Activated naive CD8-positive, alpha-beta T cell treated with anti-CD3 and anti-CD28 coated beads, Interleukin-2, amount 50 U/mL, for 24 hours (primary cell): Measurements from ENCODE around the gene MYO5B.

Source experiments
- ATAC-seq: fragments of 150-1000 bp; cut with Tn5 transposase; one replicate; pipeline ENCODE4 v1.10.0; 2021
- DNase-seq: peaks from one replicate; pipeline ENCODE4 v3.0.0; 2021
- H3K27ac Mint-ChIP-seq: one replicate; pipeline ENCODE4 v1.8.0; 2021; ENCODE audit warnings: mild to moderate bottlenecking, mixed read lengths
- H3K27me3 Mint-ChIP-seq: one replicate; pipeline ENCODE4 v1.8.0; 2021; ENCODE audit warnings: mixed read lengths
- H3K36me3 Mint-ChIP-seq: one replicate; pipeline ENCODE4 v1.8.0; 2021; ENCODE audit warnings: low read depth, mixed read lengths
- H3K4me1 Mint-ChIP-seq: one replicate; pipeline ENCODE4 v1.8.0; 2021; ENCODE audit warnings: mixed read lengths
- H3K4me3 Mint-ChIP-seq: one replicate; pipeline ENCODE4 v1.8.0; 2021; ENCODE audit warnings: mild to moderate bottlenecking, moderate library complexity, mixed read lengths
- H3K9me3 Mint-ChIP-seq: one replicate; pipeline ENCODE4 v1.8.0; 2021; ENCODE audit warnings: mixed read lengths

Gene MYO5B

DNA sequence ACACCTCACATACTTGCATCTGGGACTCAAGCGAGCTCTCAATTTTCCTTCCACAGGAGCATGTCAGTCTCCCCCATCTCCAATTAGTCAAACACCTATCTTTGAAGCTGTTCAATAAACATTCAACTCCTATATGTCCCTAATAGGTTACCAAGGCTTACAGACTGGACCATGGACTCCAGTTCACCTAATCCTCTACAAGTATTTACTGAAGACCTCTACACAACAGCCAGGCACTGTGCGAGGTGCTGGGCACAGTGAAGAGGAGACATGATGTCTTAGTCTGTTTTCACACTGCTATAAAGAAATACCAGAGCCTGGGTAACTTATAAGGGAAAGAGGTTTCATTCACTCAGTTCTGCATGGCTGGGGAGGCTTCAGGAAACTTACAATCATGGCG, 129.9 kb downstream of the MYO5B start:
- Mint-ChIP-seq H3K9me3 (no peaks in the 10 kb centered on the region), H3K27me3 (peaks cover 12% of the 10 kb centered on the region), H3K27ac (no peak overlapping the region), H3K4me1 (no peaks in the 10 kb centered on the region), H3K4me3 (no peak overlapping the region), H3K36me3 (no peaks in the 10 kb centered on the region)
- ATAC-seq (no peak), DNase-seq (no peak)

DNA sequence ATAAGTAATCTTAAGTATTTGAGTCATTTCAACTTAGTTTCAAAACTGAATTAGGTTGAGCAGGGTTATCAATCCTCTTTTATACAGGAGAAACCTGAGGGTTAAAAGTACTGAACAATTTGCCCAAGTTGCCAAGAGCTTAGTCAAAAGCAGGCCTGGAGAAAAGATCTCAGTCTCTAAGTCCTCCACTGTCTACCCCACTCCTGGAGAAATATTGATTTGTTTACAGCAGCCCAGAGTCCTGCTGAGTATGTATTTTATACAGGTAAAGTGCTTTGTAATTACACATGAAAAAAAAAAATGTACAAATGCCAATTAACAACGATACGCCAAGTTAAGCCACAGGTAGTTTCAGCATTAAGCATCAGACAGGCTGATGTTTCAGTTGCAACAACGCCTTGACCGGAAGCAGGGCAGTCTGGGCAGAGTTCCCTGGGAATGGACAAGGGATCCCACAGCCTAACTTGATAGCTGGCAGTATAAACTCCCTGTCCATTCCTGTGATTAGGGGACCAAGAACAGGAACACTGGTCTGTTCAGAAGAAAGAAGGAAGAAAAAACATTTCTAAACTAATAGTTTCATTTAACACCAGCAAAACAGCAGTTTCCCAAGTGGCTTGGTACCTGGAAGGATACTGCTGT, 132.9 kb downstream of the MYO5B start:
- DNase-seq (no peak), ATAC-seq (no peak)
- Mint-ChIP-seq H3K4me3 (no peak overlapping the region), H3K27me3 (peaks cover 15% of the 10 kb centered on the region), H3K36me3 (no peaks in the 10 kb centered on the region), H3K4me1 (no peaks in the 10 kb centered on the region), H3K27ac (no peak overlapping the region), H3K9me3 (no peaks in the 10 kb centered on the region)

- DNase-seq (no peak), ATAC-seq (no peak)
- no peak overlapping the region for H3K27ac Mint-ChIP-seq
- no peaks in the 10 kb centered on the region for H3K9me3 Mint-ChIP-seq
- H3K4me3 Mint-ChIP-seq = no peak overlapping the region
- no peaks in the 10 kb centered on the region for H3K36me3 Mint-ChIP-seq
- peaks cover 13% of the 10 kb centered on the region for H3K27me3 Mint-ChIP-seq
- no peaks in the 10 kb centered on the region for H3K4me1 Mint-ChIP-seq
Observed at GRCh38 chr18:50060822-50061221, 134.1 kb downstream of the MYO5B start.

DNA sequence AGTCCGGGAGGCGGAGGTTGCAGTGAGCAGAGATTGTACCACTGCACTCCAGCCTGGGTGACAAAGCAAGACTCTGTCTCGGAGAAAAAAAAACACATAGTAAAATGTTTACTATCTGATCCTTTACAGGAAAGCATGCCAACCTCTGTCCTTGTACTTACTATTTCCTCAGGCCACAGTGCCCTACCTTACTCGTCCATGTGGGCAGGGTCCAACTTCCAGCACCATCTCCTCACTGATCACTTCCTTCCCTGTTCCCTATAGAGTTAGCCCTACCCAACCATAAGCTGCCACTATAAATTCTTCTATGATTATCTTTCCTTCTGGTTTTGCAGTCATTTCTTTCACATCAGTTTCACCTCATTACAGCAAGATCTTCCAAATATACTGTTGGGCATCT, 136.2 kb downstream of the MYO5B start:
- H3K4me1 Mint-ChIP-seq = no peaks in the 10 kb centered on the region
- H3K9me3 Mint-ChIP-seq = no peaks in the 10 kb centered on the region
- ATAC-seq (no peak), DNase-seq (no peak)
- no peak overlapping the region for H3K27ac Mint-ChIP-seq
- H3K4me3 Mint-ChIP-seq = no peak overlapping the region
- no peaks in the 10 kb centered on the region for H3K36me3 Mint-ChIP-seq
- peaks cover 10% of the 10 kb centered on the region for H3K27me3 Mint-ChIP-seq

- DNase-seq (no peak), ATAC-seq (no peak)
- Mint-ChIP-seq H3K4me3 (no peak overlapping the region), H3K27ac (no peak overlapping the region), H3K4me1 (no peaks in the 10 kb centered on the region), H3K36me3 (no peaks in the 10 kb centered on the region), H3K9me3 (no peaks in the 10 kb centered on the region), H3K27me3 (peaks cover 10% of the 10 kb centered on the region)
Observed at GRCh38 chr18:50057009-50057408, 137.9 kb downstream of the MYO5B start.

DNA sequence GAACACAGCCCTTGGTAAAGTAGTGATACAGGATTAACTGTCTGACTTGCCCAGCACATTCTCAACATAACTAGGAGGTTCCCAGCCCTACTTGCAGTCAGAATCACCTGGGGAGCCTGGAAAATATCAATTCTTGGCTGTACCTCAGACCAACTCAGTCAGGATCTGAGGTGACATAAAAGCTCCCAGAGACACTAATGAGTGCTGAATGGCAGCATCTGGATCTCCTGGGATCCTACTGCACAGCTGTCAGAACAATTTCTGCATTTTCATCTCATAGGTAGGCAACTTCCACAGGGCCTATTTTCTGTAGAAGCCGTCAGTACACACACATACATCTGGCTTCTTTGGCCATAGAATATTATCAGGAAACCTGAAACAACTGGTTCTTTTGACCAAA, 138.8 kb downstream of the MYO5B start:
- Mint-ChIP-seq H3K4me1 (no peaks in the 10 kb centered on the region), H3K27me3 (peaks cover 10% of the 10 kb centered on the region), H3K9me3 (no peaks in the 10 kb centered on the region), H3K36me3 (no peaks in the 10 kb centered on the region), H3K27ac (no peak overlapping the region), H3K4me3 (no peak overlapping the region)
- ATAC-seq (no peak), DNase-seq (no peak)

DNA sequence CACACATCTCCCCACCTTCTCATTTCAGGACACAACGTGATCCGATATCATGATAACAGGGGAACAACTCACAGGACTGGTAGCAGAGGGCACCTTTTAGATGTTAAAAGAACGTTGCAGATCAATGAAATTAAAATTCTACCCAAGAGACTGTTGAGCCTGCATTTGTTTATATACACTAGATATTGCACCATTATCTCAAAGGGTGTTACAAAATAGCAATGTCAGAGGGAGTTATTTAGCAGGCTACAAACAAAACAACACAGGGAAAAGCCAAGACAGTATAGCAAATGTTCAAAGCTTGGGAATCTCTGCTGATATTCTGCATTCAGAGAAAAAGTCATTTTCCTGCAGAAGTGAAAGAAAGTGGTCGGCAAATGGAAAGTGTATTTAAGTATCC, 139.5 kb downstream of the MYO5B start:
- no peaks in the 10 kb centered on the region for H3K9me3 Mint-ChIP-seq
- H3K27ac Mint-ChIP-seq = no peak overlapping the region
- no peak overlapping the region for H3K4me3 Mint-ChIP-seq
- ATAC-seq = no peak
- H3K27me3 Mint-ChIP-seq = peaks cover 10% of the 10 kb centered on the region
- DNase-seq = no peak
- no peaks in the 10 kb centered on the region for H3K36me3 Mint-ChIP-seq
- H3K4me1 Mint-ChIP-seq = no peaks in the 10 kb centered on the region

DNA sequence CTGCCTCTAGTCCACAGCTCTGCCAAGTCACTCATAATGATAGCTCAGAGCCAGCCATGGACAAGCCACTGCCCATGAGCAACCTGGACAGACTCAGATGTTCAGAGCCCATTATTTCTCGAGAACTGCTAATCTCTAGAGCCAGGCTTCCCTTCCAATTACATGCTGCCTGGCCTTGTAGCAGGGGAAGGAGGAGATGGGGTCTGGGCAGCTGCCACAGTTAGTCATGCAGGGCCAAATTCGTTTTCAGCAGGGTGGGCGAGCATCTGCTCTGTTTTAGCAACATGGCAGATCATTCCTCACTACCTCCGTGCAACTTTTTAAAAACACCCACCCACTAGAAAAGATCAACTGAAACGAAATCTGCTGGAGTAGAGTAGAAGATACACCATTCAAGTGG, 141.8 kb downstream of the MYO5B start:
- H3K36me3 Mint-ChIP-seq = no peaks in the 10 kb centered on the region
- ATAC-seq (no peak), DNase-seq (no peak)
- H3K9me3 Mint-ChIP-seq = no peaks in the 10 kb centered on the region
- no peaks in the 10 kb centered on the region for H3K4me1 Mint-ChIP-seq
- no peak overlapping the region for H3K27ac Mint-ChIP-seq
- H3K27me3 Mint-ChIP-seq = peaks cover 7% of the 10 kb centered on the region
- H3K4me3 Mint-ChIP-seq = no peak overlapping the region

DNA sequence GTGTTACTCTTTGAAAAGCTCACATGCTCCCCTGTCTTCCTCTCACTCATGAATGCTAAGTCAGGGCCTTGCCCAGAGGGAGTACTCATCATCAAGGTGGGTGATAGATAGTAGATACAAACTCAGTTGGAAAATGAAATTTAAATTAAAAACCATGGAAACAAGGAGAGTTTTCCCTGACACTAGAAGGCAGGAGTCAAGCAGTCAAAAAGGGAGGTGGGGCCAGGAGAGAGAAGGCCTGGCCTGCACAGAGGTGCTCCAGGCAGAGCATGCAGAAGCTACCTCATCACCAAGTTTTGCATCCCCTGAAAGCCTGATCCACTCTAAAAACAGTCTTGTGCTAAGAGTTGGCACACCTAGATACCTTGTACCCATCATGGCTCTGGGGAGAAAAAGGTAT, 143.7 kb downstream of the MYO5B start:
- Mint-ChIP-seq H3K36me3 (no peaks in the 10 kb centered on the region), H3K9me3 (no peaks in the 10 kb centered on the region), H3K27ac (no peak overlapping the region), H3K4me3 (no peak overlapping the region), H3K4me1 (no peaks in the 10 kb centered on the region), H3K27me3 (peaks cover 4% of the 10 kb centered on the region)
- no peak for ATAC-seq
- DNase-seq = no peak

- ATAC-seq (no peak), DNase-seq (no peak)
- Mint-ChIP-seq H3K27ac (no peak overlapping the region), H3K27me3 (peaks cover 13% of the 10 kb centered on the region), H3K36me3 (no peaks in the 10 kb centered on the region), H3K9me3 (no peaks in the 10 kb centered on the region), H3K4me3 (no peak overlapping the region), H3K4me1 (no peaks in the 10 kb centered on the region)
Observed at GRCh38 chr18:50045126-50045525, 149.8 kb downstream of the MYO5B start.

- Mint-ChIP-seq H3K36me3 (no peaks in the 10 kb centered on the region), H3K4me1 (no peaks in the 10 kb centered on the region), H3K27me3 (peaks cover 13% of the 10 kb centered on the region), H3K9me3 (no peaks in the 10 kb centered on the region), H3K4me3 (no peak overlapping the region), H3K27ac (no peak overlapping the region)
- no peak for ATAC-seq
- no peak for DNase-seq
Observed at GRCh38 chr18:50044402-50044801, 150.5 kb downstream of the MYO5B start.

GRCh38 chr18:50042611-50043010, 152.3 kb downstream of the MYO5B start:
- DNase-seq = no peak
- H3K27ac Mint-ChIP-seq = no peak overlapping the region
- no peak for ATAC-seq
- H3K27me3 Mint-ChIP-seq = peaks cover 17% of the 10 kb centered on the region
- H3K4me3 Mint-ChIP-seq = no peak overlapping the region
- H3K4me1 Mint-ChIP-seq = peaks cover 5% of the 10 kb centered on the region
- H3K36me3 Mint-ChIP-seq = no peaks in the 10 kb centered on the region
- no peaks in the 10 kb centered on the region for H3K9me3 Mint-ChIP-seq

DNA sequence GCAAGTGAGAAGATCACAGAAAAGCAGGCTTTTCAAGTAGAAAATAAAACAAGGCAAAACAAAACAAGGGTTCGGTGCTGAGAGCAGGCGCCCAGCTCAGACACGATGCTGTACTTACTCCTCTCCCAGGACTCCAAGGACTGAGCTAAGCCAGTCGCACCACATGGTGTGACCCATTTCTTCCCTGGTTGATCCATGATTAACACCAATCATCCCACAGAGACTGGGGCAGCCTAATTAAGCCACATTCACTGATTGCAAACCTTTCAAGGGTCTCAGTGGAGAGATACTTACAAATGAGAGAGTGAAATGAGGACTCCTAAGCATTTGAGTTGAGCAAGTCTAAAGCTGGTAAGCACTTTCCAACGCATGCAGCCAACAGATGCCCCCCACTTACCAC, 155.2 kb downstream of the MYO5B start:
- H3K36me3 Mint-ChIP-seq = no peaks in the 10 kb centered on the region
- H3K4me1 Mint-ChIP-seq = peaks cover 5% of the 10 kb centered on the region
- DNase-seq = no peak
- H3K27ac Mint-ChIP-seq = no peak overlapping the region
- ATAC-seq = no peak
- H3K27me3 Mint-ChIP-seq = peaks cover 19% of the 10 kb centered on the region
- H3K4me3 Mint-ChIP-seq = no peak overlapping the region
- no peaks in the 10 kb centered on the region for H3K9me3 Mint-ChIP-seq

DNA sequence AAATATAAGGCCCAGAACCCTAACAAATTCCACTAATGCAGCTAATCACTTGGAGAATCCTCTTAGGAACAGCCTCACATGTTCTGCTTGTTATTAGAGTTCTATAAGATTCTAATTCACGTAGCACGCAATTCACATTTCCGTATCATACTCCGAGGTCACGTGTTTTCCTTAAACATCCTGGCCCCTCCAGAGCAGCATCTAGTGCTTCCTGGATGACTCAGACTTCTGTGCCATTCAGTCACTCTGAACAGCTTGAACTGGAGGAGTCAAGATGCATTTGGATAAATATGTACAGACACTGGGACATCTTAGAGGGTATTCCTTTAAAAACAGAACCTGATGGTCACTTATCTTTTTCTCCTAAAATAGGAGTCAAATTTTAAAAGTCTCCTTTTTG, 156.5 kb downstream of the MYO5B start:
- no peaks in the 10 kb centered on the region for H3K36me3 Mint-ChIP-seq
- H3K27me3 Mint-ChIP-seq = peaks cover 16% of the 10 kb centered on the region
- H3K4me1 Mint-ChIP-seq = peaks cover 5% of the 10 kb centered on the region
- DNase-seq (no peak), ATAC-seq (no peak)
- peak overlapping the region; percentile 28 for H3K27ac Mint-ChIP-seq
- H3K9me3 Mint-ChIP-seq = no peaks in the 10 kb centered on the region
- H3K4me3 Mint-ChIP-seq = no peak overlapping the region

GRCh38 chr18:50034029-50034428, 160.9 kb downstream of the MYO5B start:
- peaks cover 6% of the 10 kb centered on the region for H3K27me3 Mint-ChIP-seq
- peaks cover 10% of the 10 kb centered on the region for H3K4me1 Mint-ChIP-seq
- ATAC-seq (no peak), DNase-seq (no peak)
- no peaks in the 10 kb centered on the region for H3K36me3 Mint-ChIP-seq
- no peak overlapping the region for H3K27ac Mint-ChIP-seq
- no peaks in the 10 kb centered on the region for H3K9me3 Mint-ChIP-seq
- H3K4me3 Mint-ChIP-seq = no peak overlapping the region

GRCh38 chr18:50033004-50033403, 161.9 kb downstream of the MYO5B start:
- ATAC-seq (peak; percentile 65), DNase-seq (no peak)
- peaks cover 3% of the 10 kb centered on the region for H3K27me3 Mint-ChIP-seq
- peaks cover 5% of the 10 kb centered on the region for H3K4me1 Mint-ChIP-seq
- H3K36me3 Mint-ChIP-seq = no peaks in the 10 kb centered on the region
- no peaks in the 10 kb centered on the region for H3K9me3 Mint-ChIP-seq
- no peak overlapping the region for H3K4me3 Mint-ChIP-seq
- H3K27ac Mint-ChIP-seq = no peak overlapping the region
